Measurements from ENCODE around the gene NKX6-2. TPM values are rescaled to one million over a fixed set of nuclear protein-coding genes. Genes with fewer than 3 reads are reported as not detected.

NKX6-2 gene
- total and polyA plus RNA-seq, 2 of the 8 experiments (the other 6 are each of a cell fraction or from before 2014, with no cell fraction given) = 0.06 TPM; not detected in 1

GRCh38 chr10:132781556-132781955, 4.4 kb downstream of the NKX6-2 start:
- H3K18ac ChIP-seq (ENCODE audit: extremely low read depth, low read length) = no peak overlapping the region
- 94% methylated on average over 15 of the region's 20 CpGs; no CpG with 5 or more reads in 1 of the 2 experiments for WGBS, 2 experiments (ENCODE audit: extremely low coverage in 1 of 2, insufficient coverage in 1 of 2, insufficient read length in 1 of 2, insufficient replicate concordance in 2 of 2, low coverage in 1 of 2, low lambda C conversion rate in 2 of 2, missing lambda C conversion rate in 1 of 2)
- H3K27me3 ChIP-seq (replicated peaks in 1 of 4; ENCODE audit: control insufficient read depth in 3 of 4, extremely low read depth in 1 of 4, insufficient read depth in 3 of 4, low read length in 3 of 4) = peaks cover 37 to 50% (median 49%) of the 10 kb centered on the region in 4 experiments
- TF ChIP-seq NRF1 (IDR thresholded peaks at IDR 0.05; ENCODE audit: low read depth, low read length) (no peak), SAP30 (IDR thresholded peaks at IDR 0.05; ENCODE audit: insufficient read depth, insufficient replicate concordance, low read length) (no peak), CTCF (IDR thresholded peaks at IDR 0.05; ENCODE audit: control extremely low read depth in 1 of 3, insufficient read depth in 1 of 3, low read depth in 1 of 3, low read length in 3 of 3) (no peak), POLR2AphosphoS5 (IDR thresholded peaks at IDR 0.05; ENCODE audit: low read depth, low read length) (no peak), TEAD4 (IDR thresholded peaks at IDR 0.05; ENCODE audit: low read depth, low read length) (no peak), POLR2A (IDR thresholded peaks at IDR 0.05; ENCODE audit: control extremely low read depth in 1 of 2, low read depth in 2 of 2, low read length in 2 of 2) (no peak), TAF7 (optimal IDR thresholded peaks at IDR 0.05; ENCODE audit: borderline replicate concordance, low read depth, low read length) (no peak), CEBPB (IDR thresholded peaks at IDR 0.05; ENCODE audit: low read depth, low read length) (no peak), RAD21 (IDR thresholded peaks at IDR 0.05 in 1 of 2, conservative IDR thresholded peaks at IDR 0.05 in 1 of 2; ENCODE audit: low read depth in 2 of 2, low read length in 2 of 2) (no peak)
- TF ChIP-seq, protein P1, sequence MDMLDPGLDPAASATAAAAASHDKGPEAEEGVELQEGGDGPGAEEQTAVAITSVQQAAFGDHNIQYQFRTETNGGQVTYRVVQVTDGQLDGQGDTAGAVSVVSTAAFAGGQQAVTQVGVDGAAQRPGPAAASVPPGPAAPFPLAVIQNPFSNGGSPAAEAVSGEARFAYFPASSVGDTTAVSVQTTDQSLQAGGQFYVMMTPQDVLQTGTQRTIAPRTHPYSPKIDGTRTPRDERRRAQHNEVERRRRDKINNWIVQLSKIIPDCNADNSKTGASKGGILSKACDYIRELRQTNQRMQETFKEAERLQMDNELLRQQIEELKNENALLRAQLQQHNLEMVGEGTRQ (IDR thresholded peaks at IDR 0.05; ENCODE audit: low read length) = no peak

More at GRCh38 chr10:132781556-132781955, 4.4 kb downstream of the NKX6-2 start:
- H3K79me2 ChIP-seq (ENCODE audit: control insufficient read depth in 1 of 2, insufficient read depth in 2 of 2, low read length in 2 of 2) = no peaks in the 10 kb centered on the region
- H4K91ac ChIP-seq (replicated peaks; ENCODE audit: insufficient read length, low read length) = no peak overlapping the region
- H3K4me1 ChIP-seq (replicated peaks in 1 of 4; ENCODE audit: control insufficient read depth in 3 of 4, insufficient read depth in 4 of 4, low read length in 3 of 4) = peaks cover 0 to 24% (median 10%) of the 10 kb centered on the region in 4 experiments; a peak in 5 of 7 replicates
- POLR2A ChIA-PET (ENCODE audit: partially characterized antibody) = no interaction called here
- no peak overlapping the region for H2AK5ac ChIP-seq (ENCODE audit: low read depth, low read length)
- H3K79me1 ChIP-seq (ENCODE audit: low read depth, low read length) = no peaks in the 10 kb centered on the region
- H3K23ac ChIP-seq (ENCODE audit: insufficient read length) = no peak overlapping the region
- H3K14ac ChIP-seq (ENCODE audit: insufficient read length) = no peak overlapping the region
- FAIRE-seq (no peak), DNase-seq (ENCODE audit: low read depth in 1 of 2, low spot score in 2 of 2) (no peak)
- H3K9me3 ChIP-seq (ENCODE audit: insufficient read depth in 2 of 2, low read depth in 1 of 2, low read length in 1 of 2) = no peaks in the 10 kb centered on the region; a peak in 1 of 4 replicates
- no peak overlapping the region for H2AFZ ChIP-seq (ENCODE audit: low read length)
- no peak overlapping the region for H3K4me2 ChIP-seq (ENCODE audit: insufficient read depth in 1 of 2, low read depth in 2 of 2, low read length in 2 of 2)
- no peak overlapping the region for H2BK5ac ChIP-seq (ENCODE audit: low read depth, low read length)
- H3K56ac ChIP-seq (replicated peaks; ENCODE audit: insufficient read length, low read depth, low read length) = no peak overlapping the region
- CTCF ChIA-PET (ENCODE audit: partially characterized antibody) = interaction anchor here (0.6 to 1.5 kb wide), 4 partner anchors 8 to 85 kb away, joined by 3 to 5 read pairs (median 3); no protein-coding TSS in a partner anchor
- H4K8ac ChIP-seq (ENCODE audit: extremely low read depth, insufficient read depth, low read length) = no peak overlapping the region
- peaks cover 0 to 16% (median 0%) of the 10 kb centered on the region in 4 experiments; a peak in 2 of 8 replicates for H3K36me3 ChIP-seq (ENCODE audit: control insufficient read depth in 2 of 4, insufficient read depth in 4 of 4, low read length in 3 of 4)
- H3K4ac ChIP-seq (replicated peaks; ENCODE audit: insufficient read length, low read depth, low read length) = no peak overlapping the region
- no peak overlapping the region for H2BK15ac ChIP-seq (ENCODE audit: low read length)
- H3K9ac ChIP-seq (replicated peaks in 1 of 4; ENCODE audit: extremely low read depth in 1 of 4, low read depth in 3 of 4, low read length in 3 of 4) = no peak overlapping the region
- H2BK12ac ChIP-seq (ENCODE audit: low read depth, low read length) = peak overlapping the region; percentile 39; the same call in 1 of the 2 replicates
- H3K4me3 ChIP-seq (ENCODE audit: extremely low read depth in 1 of 4, insufficient read depth in 2 of 4, low read depth in 3 of 4, low read length in 4 of 4) = no peak overlapping the region
- H2BK20ac ChIP-seq (ENCODE audit: low read length) = no peak overlapping the region
- no peak overlapping the region for H4K5ac ChIP-seq (ENCODE audit: insufficient read length, low read depth, low read length)
- peaks cover 4% of the 10 kb centered on the region; the same call in 1 of the 2 replicates for H3K23me2 ChIP-seq (ENCODE audit: low read depth, low read length)
- peaks cover 5 to 13% of the 10 kb centered on the region in 2 experiments for H4K20me1 ChIP-seq (replicated peaks in 1 of 2; ENCODE audit: control insufficient read depth in 1 of 2, insufficient read depth in 2 of 2, low read length in 2 of 2)
- H3K27ac ChIP-seq (ENCODE audit: low read depth, low read length) = no peak overlapping the region
- no peak overlapping the region for H2BK120ac ChIP-seq (replicated peaks; ENCODE audit: low read depth, low read length)

Data from H1 (cell line).